Heart left ventricle (tissue), 16 donors: ENCODE results near the gene SMIM44. TPM values are rescaled to one million over a fixed set of nuclear protein-coding genes. Genes with fewer than 3 reads are reported as not detected.

Experiments used
- ATAC-seq, 4 donors: fragments of 200-7000 bp; cut with Tn5 transposase; one replicate each; pipeline ENCODE4 v1.9.1; 2020 to 2022; ENCODE audit warnings: moderate library complexity in 4 of 4, mild to moderate bottlenecking in 3 of 4, moderate number of reproducible peaks in 1 of 4
- DNase-seq, 5 donors: peaks; one replicate each; pipeline ENCODE4 v3.0.0-alpha.2; 2020
- H3K27ac ChIP-seq, 12 donors: fragments of 200-600 bp; sonication (generic) in 4 of 12; one replicate each; pipeline versions ENCODE4 v1.5.0 to v1.8.0; 2016 to 2022; ENCODE audit warnings: mild to moderate bottlenecking in 2 of 12
- H3K27me3 ChIP-seq, 9 donors: fragments of 200-600 bp; sonication (generic) in 2 of 9; one replicate each; pipeline versions ENCODE4 v1.5.1 to v1.8.0; 2016 to 2022; ENCODE audit warnings: mild to moderate bottlenecking in 3 of 9
- H3K36me3 ChIP-seq, 9 donors: fragments of 200-600 bp; sonication (generic) in 2 of 9; one replicate each; pipeline versions ENCODE4 v1.5.0 to v1.8.0; 2018 to 2022; ENCODE audit warnings: mild to moderate bottlenecking in 2 of 9
- H3K4me1 ChIP-seq, 12 donors: fragments of 200-600 bp; sonication (generic) in 4 of 12; one replicate each; pipeline versions ENCODE4 v1.5.0 to v1.8.0; 2016 to 2022; ENCODE audit warnings: mild to moderate bottlenecking in 3 of 12
- H3K4me3 ChIP-seq, 12 donors: fragments of 200-600 bp; sonication (generic) in 4 of 12; one replicate each; pipeline versions ENCODE4 v1.5.0 to v1.8.0; 2017 to 2022; ENCODE audit warnings: mild to moderate bottlenecking in 9 of 12, moderate library complexity in 4 of 12
- H3K9me3 ChIP-seq, 12 donors: fragments of 200-600 bp; sonication (generic) in 4 of 12; one replicate each; pipeline versions ENCODE4 v1.5.0 to v1.8.0; 2016 to 2022; ENCODE audit warnings: mild to moderate bottlenecking in 1 of 12
- POLR2A ChIP-seq, 2 donors: fragments of 450-650 bp; IDR thresholded peaks; one replicate each; pipeline ENCODE4 v1.6.1; 2017; ENCODE audit warnings: antibody characterized with exemption in 2 of 2, mild to moderate bottlenecking in 2 of 2, moderate library complexity in 2 of 2
- WGBS, 4 donors: extraction: QIAGEN DNeasy Blood & Tissue Kit in 2 of 4; methylation state at CpG; one replicate each; pipeline versions ENCODE4 v1.1.5 to v1.1.7; 2013 to 2018; 5-methylcytosine and 5-hydroxymethylcytosine counted together
- intact Hi-C, 10 donors: fragments of 100-400 bp; cut with DNase I; formaldehyde crosslinking; loops; one replicate each; pipeline versions ENCODE4 v1.11.1 to v1.14.2; 2022
- polyA plus RNA-seq, 2 donors: library from polyadenylated mRNA; stranded (reverse); fragments of 200-250 nt; gene quantifications; one replicate each; pipeline ENCODE4 v1.2.3, GENCODE V29; 2013
- total RNA-seq, 9 donors: library from RNA; depleted of rRNA in 2 of 9; stranded (reverse); fragments of >200 nt in 2 of 9; fragmentation: NEBNext Ultra II Directional in 3 of 9; extraction: Animal tissue kit (Norgen Biotek cat#: 25700) in 3 of 9; gene quantifications; one replicate each; pipeline versions ENCODE4 v1.1.0 to v1.2.4, GENCODE V29; 2016 to 2023
- TF ChIP-seq, protein P1 (sequence below), 12 donors: fragments of 200-600 bp; sonication (generic) in 4 of 12; IDR thresholded peaks; one replicate each; pipeline versions ENCODE4 v1.5.0 to v1.8.0; 2018 to 2022; ENCODE audit warnings: antibody characterized with exemption in 12 of 12, mild to moderate bottlenecking in 5 of 12
- donor health status: ischemic (EF 13 %, LVEDD 7.1; RV severe dilation, severe dysfunction).
- donor health status: healthy with polysubstance abuse.
- donor health status: DM: no; HTN: yes; CAD: no.
- donor health status: DM: no; HTN: no; CAD: no.
- donor health status: ischemic (EF 25% LVEDD 6.9; RV normal size, moderate dysfunction).
- donor health status: ischemic (EF 25% LVEDD 5.7; RV mildly dilated, moderate dysfunction).
- donor health status: healthy.
- donor health status: DM: yes; HTN: yes; CAD: no.
- donor health status: ischemic (EF 35%, LVEDD 5.7; RV mildly dilated, moderate dysfunction).
- donor health status: nonischemic (EF 11% LVEDD 7.7; RV severe dilation, severe dysfunction).
- donor health status: DM: yes; HTN: yes; CAD: no.
- donor health status: PGD.
- donor health status: ischemic (EF 29% LVEDD 5.4; RV normal size, mild dysfunction).
- donor health status: nonischemic (EF 23%, LVEDD 6.1; RV moderate dilation, normal function).

Gene SMIM44
- total and polyA plus RNA-seq, 11 donors: not detected

DNA sequence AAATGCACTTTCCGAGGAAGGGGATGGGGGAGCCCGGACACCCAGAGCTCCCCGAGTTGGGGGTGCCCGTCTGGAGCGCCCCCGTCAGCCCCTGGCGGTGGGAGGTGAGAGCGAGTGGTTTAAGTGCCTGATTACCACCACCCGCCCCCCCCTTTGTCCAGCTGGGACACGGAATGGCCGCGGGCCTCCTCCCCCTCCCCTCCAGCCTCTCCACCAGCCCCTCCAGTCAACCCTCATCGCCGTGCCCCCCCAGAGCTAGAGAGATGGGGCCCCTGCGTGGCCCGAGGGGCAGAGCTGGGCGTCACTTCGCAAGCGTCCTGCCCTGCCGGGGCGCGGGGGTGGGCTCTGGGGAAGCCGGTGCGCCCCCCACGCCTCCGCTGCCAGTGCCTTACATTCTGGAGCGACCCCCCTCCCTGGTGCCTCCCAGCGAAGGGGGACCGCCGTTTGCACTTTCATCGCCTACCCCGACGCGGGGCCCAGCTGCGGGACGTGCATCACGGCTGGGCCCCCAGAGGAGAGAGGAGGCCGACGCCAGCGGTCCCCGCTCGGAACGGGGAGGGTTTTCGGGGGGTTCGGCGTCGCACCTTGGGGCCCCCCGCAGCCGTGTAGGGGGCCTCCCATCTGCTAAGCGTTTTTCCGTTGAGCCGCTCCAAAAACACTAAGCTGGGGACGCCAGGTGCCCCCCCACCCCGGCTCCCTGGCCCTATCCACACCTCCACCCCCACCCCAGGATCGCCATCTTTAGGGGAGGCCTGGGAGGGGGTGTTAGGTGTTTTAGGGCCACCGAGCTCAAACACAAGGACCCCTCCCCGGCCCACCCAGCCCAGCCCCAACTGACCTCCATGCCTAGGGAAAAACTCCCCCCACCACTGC, 19.3 kb downstream of the SMIM44 start:
- no peak overlapping the region for H3K4me3 ChIP-seq
- peak overlapping the region in 3 of 12 donors; percentile 7 to 92 (median 41) for H3K27ac ChIP-seq
- H3K27me3 ChIP-seq: no peaks in the 10 kb centered on the region
- DNase-seq (no peak), ATAC-seq (no peak)
- no peaks in the 10 kb centered on the region for H3K9me3 ChIP-seq
- peaks cover 0 to 62% (median 26%) of the 10 kb centered on the region in 12 donors for H3K4me1 ChIP-seq
- intact Hi-C loops: loop anchor here in 1 of 10 donors (2.0 kb wide), 1 partner anchor 67 kb away; no protein-coding TSS in a partner anchor
- WGBS, 4 donors: 78 to 89% (median 83%) methylated on average over 40 to 57 of the region's 57 CpGs
- TF ChIP-seq, protein P1, sequence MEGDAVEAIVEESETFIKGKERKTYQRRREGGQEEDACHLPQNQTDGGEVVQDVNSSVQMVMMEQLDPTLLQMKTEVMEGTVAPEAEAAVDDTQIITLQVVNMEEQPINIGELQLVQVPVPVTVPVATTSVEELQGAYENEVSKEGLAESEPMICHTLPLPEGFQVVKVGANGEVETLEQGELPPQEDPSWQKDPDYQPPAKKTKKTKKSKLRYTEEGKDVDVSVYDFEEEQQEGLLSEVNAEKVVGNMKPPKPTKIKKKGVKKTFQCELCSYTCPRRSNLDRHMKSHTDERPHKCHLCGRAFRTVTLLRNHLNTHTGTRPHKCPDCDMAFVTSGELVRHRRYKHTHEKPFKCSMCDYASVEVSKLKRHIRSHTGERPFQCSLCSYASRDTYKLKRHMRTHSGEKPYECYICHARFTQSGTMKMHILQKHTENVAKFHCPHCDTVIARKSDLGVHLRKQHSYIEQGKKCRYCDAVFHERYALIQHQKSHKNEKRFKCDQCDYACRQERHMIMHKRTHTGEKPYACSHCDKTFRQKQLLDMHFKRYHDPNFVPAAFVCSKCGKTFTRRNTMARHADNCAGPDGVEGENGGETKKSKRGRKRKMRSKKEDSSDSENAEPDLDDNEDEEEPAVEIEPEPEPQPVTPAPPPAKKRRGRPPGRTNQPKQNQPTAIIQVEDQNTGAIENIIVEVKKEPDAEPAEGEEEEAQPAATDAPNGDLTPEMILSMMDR (IDR thresholded peaks at IDR 0.05): no peak
- H3K36me3 ChIP-seq: peaks cover 0 to 29% (median 22%) of the 10 kb centered on the region in 9 donors

DNA sequence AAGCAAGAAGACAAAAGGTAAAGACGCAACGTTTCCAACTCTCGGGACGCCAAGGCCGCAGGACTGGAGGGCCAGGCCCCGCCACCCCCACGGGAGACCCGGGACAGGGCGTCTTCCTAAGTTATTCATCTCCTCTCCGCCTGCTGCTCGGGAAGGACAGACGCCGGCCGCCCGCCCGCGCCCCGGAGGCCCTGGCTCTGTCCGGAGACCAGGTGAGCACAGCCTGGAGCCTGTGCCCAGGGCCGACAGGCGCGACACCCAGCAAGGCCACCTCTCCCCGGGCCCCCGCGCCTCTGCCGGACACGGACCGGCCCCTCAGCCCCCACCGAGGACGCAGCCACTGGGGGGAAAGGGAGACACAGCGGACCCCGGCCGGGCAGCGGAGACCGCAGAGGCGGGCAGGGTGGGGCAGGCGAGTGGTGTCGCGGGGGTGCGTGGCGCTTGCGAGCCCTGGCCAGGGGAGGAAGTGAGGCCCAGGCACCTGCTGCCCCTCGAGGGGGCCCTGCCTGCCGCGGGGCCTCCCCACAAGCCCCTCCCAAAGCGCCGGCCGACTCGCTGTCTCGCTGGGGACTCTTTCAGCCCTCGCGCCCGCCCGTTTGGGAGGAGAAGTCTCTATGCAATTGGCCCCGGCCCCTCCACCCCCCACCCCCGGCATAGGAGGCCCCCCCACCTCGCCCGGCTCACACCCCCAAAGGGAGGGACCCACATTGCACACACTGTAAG, 20.1 kb downstream of the SMIM44 start:
- 79 to 83% (median 80%) methylated on average over 35 to 58 of the region's 58 CpGs for WGBS, 4 donors
- ATAC-seq (no peak), DNase-seq (no peak)
- TF ChIP-seq POLR2A (IDR thresholded peaks at IDR 0.05): no peak
- TF ChIP-seq, protein P1 (IDR thresholded peaks at IDR 0.05): no peak
- no peaks in the 10 kb centered on the region for H3K27me3 ChIP-seq
- intact Hi-C loops: no loop called here
- H3K4me3 ChIP-seq: no peak overlapping the region
- peaks cover 0 to 29% (median 22%) of the 10 kb centered on the region in 9 donors for H3K36me3 ChIP-seq
- H3K4me1 ChIP-seq: peaks cover 0 to 66% (median 32%) of the 10 kb centered on the region in 12 donors
- H3K9me3 ChIP-seq: no peaks in the 10 kb centered on the region
- peak overlapping the region in 3 of 12 donors; percentile 2 to 92 (median 30) for H3K27ac ChIP-seq

DNA sequence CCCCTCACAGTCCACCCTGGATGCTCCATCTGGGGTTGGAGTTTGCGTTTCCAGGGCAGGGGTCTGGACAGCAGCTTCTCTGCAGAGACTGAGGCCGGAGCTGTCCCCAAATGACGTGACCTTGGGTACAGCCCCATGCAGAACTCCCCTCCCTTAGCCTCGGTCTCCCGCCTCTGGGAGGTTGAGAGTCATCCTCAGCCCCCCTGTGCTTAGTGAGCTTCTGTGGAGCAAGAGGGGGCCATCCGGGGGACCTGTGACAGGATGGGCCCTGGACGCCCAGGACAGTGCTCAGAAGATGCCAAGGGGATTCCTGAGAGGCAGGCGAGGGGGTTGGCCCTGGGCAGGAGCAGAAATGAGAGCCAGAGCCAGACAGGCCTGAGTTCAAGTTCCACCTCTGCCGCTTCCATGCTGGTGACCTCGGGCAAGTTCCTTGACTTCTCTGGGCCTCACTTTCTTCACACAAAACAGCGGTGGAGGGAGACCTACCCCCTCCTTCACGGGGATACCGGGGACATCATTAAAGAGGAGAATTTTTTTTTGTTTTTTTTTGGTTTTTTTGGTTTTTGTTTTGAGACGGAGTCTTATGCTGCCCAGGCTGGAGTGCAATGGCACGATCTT, 23.2 kb downstream of the SMIM44 start:
- peaks cover 4 to 60% (median 36%) of the 10 kb centered on the region in 12 donors for H3K4me1 ChIP-seq
- H3K9me3 ChIP-seq: no peaks in the 10 kb centered on the region
- H3K27me3 ChIP-seq: no peaks in the 10 kb centered on the region
- peaks cover 0 to 53% (median 41%) of the 10 kb centered on the region in 9 donors for H3K36me3 ChIP-seq
- peak overlapping the region in 1 of 12 donors; percentile 30 for H3K4me3 ChIP-seq
- DNase-seq: no peak
- TF ChIP-seq POLR2A (IDR thresholded peaks at IDR 0.05): no peak
- TF ChIP-seq, protein P1 (IDR thresholded peaks at IDR 0.05): no peak
- ATAC-seq: peak in 2 of 4 donors; percentile 0 to 8
- H3K27ac ChIP-seq: peak overlapping the region; percentile 35 to 96 (median 84)
- intact Hi-C loops: no loop called here
- WGBS, 4 donors: 66 to 75% (median 73%) methylated on average over 9 to 15 of the region's 15 CpGs
